SH-SY5Y (cell line): Measurements from ENCODE around the gene ZNF579.

ENCODE experiments used
- GATA2 ChIP-seq: IDR thresholded peaks from 2 replicates; pipeline ENCODE4 v1.6.1; 2011; ENCODE audit warnings: mild to moderate bottlenecking, low read depth, low read length
- GATA3 ChIP-seq: IDR thresholded peaks from 2 replicates; pipeline ENCODE4 v1.6.1; 2011; ENCODE audit warnings: low read depth, mild to moderate bottlenecking, low read length, moderate library complexity

DNA sequence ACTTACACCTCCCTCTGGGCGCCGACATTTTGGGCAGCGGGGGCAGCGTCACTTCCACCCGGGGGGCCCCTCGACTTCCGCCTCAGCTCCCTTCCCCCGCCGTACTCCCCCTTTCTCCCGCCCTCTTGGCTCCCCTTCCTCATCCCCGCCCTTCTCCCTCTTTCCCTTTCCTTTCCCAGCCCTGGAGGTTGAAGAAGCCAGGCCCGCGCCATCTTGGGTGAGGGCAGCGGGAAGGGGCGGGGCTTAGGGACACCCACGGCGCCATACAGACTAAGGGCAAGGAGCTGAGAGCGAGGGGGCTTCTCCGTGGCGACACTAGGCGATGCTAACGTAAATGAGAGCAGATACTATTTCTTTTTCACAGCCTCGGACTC, 18.8 kb upstream of the ZNF579 start, which contains the start of gene FIZ1:
- TF ChIP-seq GATA3 = no peak
- no peak for TF ChIP-seq GATA2
